DMS114 treated with DMSO at 0.1 percent for 48 hours (cell line): ENCODE measurements around the gene PRDM10.
A peak's percentile ranks its signal among the peaks of the same experiment; 100 is the strongest.
"Not testable (repeated sequence)": the region's sequence is repeated elsewhere in the genome, so short reads cannot be mapped to it uniquely, and the experiment has no call there.

Source experiments
- DNase-seq: peaks from one replicate; lab custom pipeline; 2025; ENCODE audit not compliant: unreplicated experiment; lab: John Stamatoyannopoulos, UW

The PRDM10 gene, protein sequence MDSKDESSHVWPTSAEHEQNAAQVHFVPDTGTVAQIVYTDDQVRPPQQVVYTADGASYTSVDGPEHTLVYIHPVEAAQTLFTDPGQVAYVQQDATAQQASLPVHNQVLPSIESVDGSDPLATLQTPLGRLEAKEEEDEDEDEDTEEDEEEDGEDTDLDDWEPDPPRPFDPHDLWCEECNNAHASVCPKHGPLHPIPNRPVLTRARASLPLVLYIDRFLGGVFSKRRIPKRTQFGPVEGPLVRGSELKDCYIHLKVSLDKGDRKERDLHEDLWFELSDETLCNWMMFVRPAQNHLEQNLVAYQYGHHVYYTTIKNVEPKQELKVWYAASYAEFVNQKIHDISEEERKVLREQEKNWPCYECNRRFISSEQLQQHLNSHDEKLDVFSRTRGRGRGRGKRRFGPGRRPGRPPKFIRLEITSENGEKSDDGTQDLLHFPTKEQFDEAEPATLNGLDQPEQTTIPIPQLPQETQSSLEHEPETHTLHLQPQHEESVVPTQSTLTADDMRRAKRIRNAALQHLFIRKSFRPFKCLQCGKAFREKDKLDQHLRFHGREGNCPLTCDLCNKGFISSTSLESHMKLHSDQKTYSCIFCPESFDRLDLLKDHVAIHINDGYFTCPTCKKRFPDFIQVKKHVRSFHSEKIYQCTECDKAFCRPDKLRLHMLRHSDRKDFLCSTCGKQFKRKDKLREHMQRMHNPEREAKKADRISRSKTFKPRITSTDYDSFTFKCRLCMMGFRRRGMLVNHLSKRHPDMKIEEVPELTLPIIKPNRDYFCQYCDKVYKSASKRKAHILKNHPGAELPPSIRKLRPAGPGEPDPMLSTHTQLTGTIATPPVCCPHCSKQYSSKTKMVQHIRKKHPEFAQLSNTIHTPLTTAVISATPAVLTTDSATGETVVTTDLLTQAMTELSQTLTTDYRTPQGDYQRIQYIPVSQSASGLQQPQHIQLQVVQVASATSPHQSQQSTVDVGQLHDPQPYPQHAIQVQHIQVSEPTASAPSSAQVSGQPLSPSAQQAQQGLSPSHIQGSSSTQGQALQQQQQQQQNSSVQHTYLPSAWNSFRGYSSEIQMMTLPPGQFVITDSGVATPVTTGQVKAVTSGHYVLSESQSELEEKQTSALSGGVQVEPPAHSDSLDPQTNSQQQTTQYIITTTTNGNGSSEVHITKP

GRCh38 chr11:130002352-130002845, at the start of gene PRDM10:
PRDM10 (minus strand) TSS chr11:130002835; CDS start chr11:129960964, 41,871 bp downstream.
- DNase-seq: peak; percentile 57

- DNase-seq: no peak
Observed at GRCh38 chr11:130051082-130051481, 48.4 kb upstream of the PRDM10 start.

GRCh38 chr11:130050257-130050656, 47.6 kb upstream of the PRDM10 start:
- DNase-seq: no peak

GRCh38 chr11:130049328-130049771, 46.7 kb upstream of the PRDM10 start:
- DNase-seq: no peak

DNA sequence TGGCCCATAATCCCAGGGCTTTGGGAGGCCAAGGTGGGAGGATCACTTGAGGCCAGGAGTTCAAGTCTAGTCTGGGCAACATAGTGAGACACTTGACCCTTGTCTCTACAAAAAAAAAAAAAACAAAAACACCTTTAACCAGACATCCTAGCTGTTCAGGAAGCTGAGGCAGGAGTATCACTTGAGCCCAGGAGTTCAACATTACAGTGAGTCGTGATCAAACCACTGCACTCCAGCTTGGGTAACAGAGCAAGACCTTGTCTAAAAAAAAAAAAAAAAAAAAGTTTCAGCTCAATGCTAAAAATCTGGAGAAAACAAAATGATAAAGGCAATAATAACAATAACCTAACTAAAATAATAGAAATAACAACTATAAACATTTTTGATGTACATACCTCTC, 44.5 kb upstream of the PRDM10 start:
- DNase-seq: no peak

- DNase-seq: no peak
Observed at GRCh38 chr11:130043575-130043974, 40.9 kb upstream of the PRDM10 start.

DNA sequence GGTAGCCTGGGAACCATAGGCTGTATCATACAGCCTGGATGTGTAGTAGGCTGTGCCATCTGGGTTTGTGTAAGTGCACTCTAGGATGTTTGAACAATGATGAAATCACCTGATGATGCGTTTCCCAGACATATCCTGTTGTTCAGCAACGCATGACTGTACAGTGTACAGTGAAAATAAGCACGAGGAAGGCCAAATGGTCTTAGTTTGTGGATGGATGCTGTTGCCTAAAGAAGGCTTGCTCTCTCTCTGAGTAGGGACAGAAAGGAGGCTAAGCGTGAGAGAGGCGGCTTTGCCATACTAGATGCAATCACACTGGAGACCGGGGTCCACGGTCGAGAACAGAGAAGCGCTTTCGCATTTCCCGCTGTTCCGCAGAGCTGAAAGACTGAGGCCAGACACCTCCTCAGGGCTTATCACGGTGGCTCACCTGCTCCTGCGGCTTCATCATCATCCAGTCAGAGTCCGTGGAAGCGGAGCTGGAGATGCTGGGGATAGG, 39.5 kb upstream of the PRDM10 start:
- no peak for DNase-seq

GRCh38 chr11:130040281-130040940, 37.8 kb upstream of the PRDM10 start:
- no peak for DNase-seq

- no peak for DNase-seq
Observed at GRCh38 chr11:130037881-130038585, 35.4 kb upstream of the PRDM10 start.

DNA sequence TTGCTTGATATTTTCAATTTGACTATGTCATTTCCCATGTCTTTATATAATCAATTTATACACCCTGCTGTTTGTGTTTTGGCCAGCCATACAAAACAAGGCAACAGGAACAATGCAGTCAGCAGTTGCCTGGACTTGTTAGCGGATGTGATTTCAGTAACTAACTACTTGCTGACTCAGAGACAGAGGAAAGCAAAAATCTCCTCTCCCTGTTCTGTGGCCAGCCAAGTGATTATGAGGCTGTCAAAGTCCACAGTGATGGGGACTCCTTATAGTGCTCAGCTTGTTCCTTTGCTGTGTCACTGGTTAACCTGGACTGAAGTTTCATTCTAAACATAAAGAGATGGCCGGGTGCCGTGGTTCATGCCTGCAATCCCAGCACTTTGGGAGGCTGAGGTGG, 34.4 kb upstream of the PRDM10 start:
- no peak for DNase-seq

- no peak for DNase-seq
Observed at GRCh38 chr11:130034236-130034635, 31.6 kb upstream of the PRDM10 start.

DNA sequence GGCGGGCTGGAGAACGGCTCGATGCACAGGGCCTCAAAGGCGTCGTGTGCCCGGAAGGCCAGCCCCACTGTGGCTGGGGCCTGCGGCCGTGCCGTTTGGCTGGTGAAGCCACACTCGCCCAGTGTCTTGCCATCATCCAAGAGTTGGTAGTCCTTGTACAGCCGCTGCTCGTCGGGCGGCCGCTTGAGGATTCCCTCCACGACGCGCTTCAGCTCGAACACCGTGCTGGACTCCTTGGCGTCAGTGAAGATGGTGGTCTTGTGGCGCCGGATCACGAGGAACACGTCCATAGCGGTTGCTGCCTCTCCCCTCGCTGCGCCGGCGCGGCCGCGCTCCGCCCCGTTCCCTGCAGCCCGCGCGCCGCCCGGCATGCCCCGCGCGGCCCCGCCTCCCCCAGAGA, 30.3 kb upstream of the PRDM10 start:
- no peak for DNase-seq

DNA sequence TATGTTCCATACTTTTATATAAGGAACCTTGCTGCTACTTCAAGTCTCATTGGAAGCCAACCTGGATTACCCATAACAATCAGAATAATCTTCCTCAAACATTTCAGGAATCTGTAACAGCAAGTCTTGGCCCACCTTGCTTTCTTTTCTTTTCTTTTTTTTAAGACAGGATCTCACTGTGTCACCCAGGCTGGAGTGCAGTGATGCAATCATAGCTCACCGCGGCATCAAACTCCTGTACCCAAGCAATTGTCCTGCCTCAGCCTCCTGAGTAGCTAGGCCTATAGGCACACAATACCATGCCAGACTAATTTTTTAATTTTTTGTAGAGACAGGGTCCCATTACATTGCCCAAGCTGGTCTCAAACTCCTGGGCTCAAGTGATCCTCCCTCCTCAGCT, 29.3 kb upstream of the PRDM10 start:
- no peak for DNase-seq

GRCh38 chr11:130031056-130031455, 28.4 kb upstream of the PRDM10 start:
- no peak for DNase-seq

DNA sequence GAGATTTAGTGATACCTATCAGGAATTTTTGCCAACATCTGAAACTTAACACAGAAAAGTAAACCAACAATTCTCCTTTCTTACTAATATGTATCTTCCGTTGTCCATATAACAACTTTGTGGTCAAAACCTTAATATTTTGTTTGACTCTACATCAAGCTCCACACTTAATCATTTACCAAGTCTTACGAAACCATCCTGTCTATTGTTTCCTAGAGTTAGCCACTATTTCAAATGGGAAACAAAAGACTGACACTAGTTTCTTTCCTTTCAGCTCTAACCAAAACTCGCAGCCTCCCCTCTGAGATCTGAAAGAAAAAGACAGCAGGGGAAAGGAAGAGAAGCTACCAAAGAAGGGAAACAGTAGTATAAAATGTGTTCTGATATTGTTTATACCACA, 26.5 kb upstream of the PRDM10 start:
- DNase-seq: no peak

DNA sequence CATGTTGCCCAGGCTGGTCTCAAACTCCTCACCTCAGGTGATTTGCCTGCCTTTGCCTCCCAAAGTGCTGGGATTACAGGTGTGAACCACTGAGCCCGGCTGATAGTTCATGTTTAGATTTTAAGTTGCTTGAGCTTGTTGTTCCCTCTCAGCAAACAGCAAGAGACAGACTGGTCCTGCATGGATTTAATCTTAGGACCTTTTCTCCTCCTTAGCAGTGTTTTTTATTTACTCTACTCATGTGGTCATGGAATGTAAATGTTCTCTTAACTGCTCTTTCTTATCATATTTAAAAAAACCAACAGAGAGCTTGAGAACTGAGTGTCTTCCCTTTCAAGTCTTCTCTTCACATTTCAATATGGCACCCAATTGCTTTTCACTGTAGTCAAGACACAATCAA, 22.7 kb upstream of the PRDM10 start:
- no peak for DNase-seq

DNA sequence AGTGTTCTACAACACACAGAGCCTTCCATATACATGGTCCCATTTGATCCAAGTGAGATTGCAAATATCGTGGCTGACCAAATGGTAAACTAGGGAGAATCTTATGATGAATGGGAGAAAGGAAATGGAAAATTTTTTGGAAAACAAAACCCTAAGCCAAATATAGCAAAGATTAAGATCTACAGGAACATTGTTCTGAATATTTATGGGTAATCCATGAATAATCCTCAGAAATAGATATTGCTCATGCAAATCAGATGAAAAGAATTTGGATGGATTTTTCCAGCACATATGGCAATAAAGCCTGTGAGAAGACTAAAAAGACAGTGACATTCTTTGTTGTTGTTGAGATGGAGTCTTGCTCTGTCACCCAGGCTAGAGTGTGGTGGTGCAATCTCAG, 21.7 kb upstream of the PRDM10 start:
- no peak for DNase-seq

GRCh38 chr11:130023204-130023603, 20.6 kb upstream of the PRDM10 start:
- no peak for DNase-seq

- no peak for DNase-seq
Observed at GRCh38 chr11:130022799-130023198, 20.2 kb upstream of the PRDM10 start.

DNA sequence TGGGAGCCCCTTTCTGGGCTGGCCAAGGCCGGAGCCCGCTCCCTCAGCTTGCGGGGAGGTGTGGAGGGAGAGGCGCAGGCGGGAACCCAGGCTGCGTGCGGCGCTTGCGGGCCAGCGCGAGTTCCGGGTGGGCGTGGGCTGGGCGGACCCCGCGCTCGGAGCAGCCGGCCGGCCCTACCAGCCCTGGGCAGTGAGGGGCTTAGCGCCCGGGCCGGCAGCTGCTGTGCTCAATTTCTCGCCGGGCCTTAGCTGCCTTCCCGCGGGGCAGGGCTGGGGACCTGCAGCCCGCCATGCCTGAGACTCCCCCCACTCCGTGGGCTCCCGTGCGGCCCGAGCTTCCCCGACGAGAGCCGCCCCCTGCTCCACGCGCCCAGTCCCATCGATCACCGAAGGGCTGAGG, 19.0 kb upstream of the PRDM10 start:
- DNase-seq: not testable (repeated sequence)
